Activated T-helper 2 cell treated with anti-CD3 and anti-CD28 coated beads, Interferon-gamma antibody, Interleukin-2, Interleukin-4, amounts not matched to agents 10 μg/mL and 5 μg/mL and 100 μg/mL, durations not matched to agents 14 hours and 24 hours and 36 hours (primary cell): ENCODE data around the gene GPALPP1. TPM values are rescaled to one million over a fixed set of nuclear protein-coding genes. Genes with fewer than 3 reads are reported as not detected.

Experiments
- total RNA-seq: library from RNA; stranded (reverse); gene quantifications from 2 replicates; pipeline ENCODE4 v1.2.3, GENCODE V29; 2022

Gene GPALPP1
- total RNA-seq, 1 donor from 2014 or later: 29.1 TPM

Other genes starting within 250 kb of the GPALPP1 start
- gene NUFIP1, start 67 bp upstream of the GPALPP1 start, total RNA-seq: 9.5 and 10.3 TPM in 2 replicates
- gene GTF2F2, start 131.0 kb downstream of the GPALPP1 start, total RNA-seq: 26.9 and 28.9 TPM in 2 replicates
- not detected in 2 replicates for gene KCTD4, start 211.5 kb downstream of the GPALPP1 start, total RNA-seq